Measurements from ENCODE around the gene IFT81.

The IFT81 gene

GRCh38 chr12:110149086-110149660, 25.0 kb downstream of the IFT81 start:
- no peak for FAIRE-seq
- DNase-seq (ENCODE audit: low spot score) = no peak

GRCh38 chr12:110156766-110157165, 32.6 kb downstream of the IFT81 start:
- FAIRE-seq = no peak
- no peak for DNase-seq (ENCODE audit: low spot score)

GRCh38 chr12:110157539-110157938, 33.4 kb downstream of the IFT81 start:
- DNase-seq (ENCODE audit: low spot score) (no peak), FAIRE-seq (no peak)

GRCh38 chr12:110159671-110160245, 35.6 kb downstream of the IFT81 start:
- DNase-seq (ENCODE audit: low spot score) (no peak), FAIRE-seq (no peak)

- FAIRE-seq (no peak), DNase-seq (ENCODE audit: low spot score) (no peak)
These were observed 41.5 kb downstream of the IFT81 start for GRCh38 chr12:110165540-110166159.

- FAIRE-seq (no peak), DNase-seq (ENCODE audit: low spot score) (no peak)
These were observed 44.7 kb downstream of the IFT81 start for GRCh38 chr12:110168732-110169455.

- no peak for DNase-seq (ENCODE audit: low spot score)
- FAIRE-seq = no peak
These were observed 46.5 kb downstream of the IFT81 start for GRCh38 chr12:110170535-110171185.

GRCh38 chr12:110171186-110171538, 47.0 kb downstream of the IFT81 start:
- DNase-seq (ENCODE audit: low spot score) (no peak), FAIRE-seq (no peak)

GRCh38 chr12:110171636-110172035, 47.5 kb downstream of the IFT81 start:
- no peak for FAIRE-seq
- DNase-seq (ENCODE audit: low spot score) = no peak

- no peak for DNase-seq (ENCODE audit: low spot score)
- no peak for FAIRE-seq
These were observed 50.3 kb downstream of the IFT81 start for GRCh38 chr12:110174373-110174996.

GRCh38 chr12:110175201-110175600, 51.0 kb downstream of the IFT81 start:
- FAIRE-seq = no peak
- DNase-seq (ENCODE audit: low spot score) = no peak

GRCh38 chr12:110176745-110177144, 52.6 kb downstream of the IFT81 start:
- FAIRE-seq (no peak), DNase-seq (ENCODE audit: low spot score) (no peak)

- FAIRE-seq = no peak
- no peak for DNase-seq (ENCODE audit: low spot score)
These were observed 55.1 kb downstream of the IFT81 start for GRCh38 chr12:110179291-110179690.

- FAIRE-seq = no peak
- no peak for DNase-seq (ENCODE audit: low spot score)
These were observed 56.4 kb downstream of the IFT81 start for GRCh38 chr12:110180591-110181005.

- DNase-seq (ENCODE audit: low spot score) (no peak), FAIRE-seq (no peak)
These were observed 58.1 kb downstream of the IFT81 start for GRCh38 chr12:110182281-110182680.

- DNase-seq (ENCODE audit: low spot score) (no peak), FAIRE-seq (no peak)
These were observed 59.2 kb downstream of the IFT81 start for GRCh38 chr12:110183386-110183785.

- DNase-seq (ENCODE audit: low spot score) = no peak
- no peak for FAIRE-seq
These were observed 61.5 kb downstream of the IFT81 start for GRCh38 chr12:110185626-110186025.

GRCh38 chr12:110186059-110186458, 61.9 kb downstream of the IFT81 start:
- FAIRE-seq = no peak
- no peak for DNase-seq (ENCODE audit: low spot score)

GRCh38 chr12:110193196-110193595, 69.0 kb downstream of the IFT81 start:
- DNase-seq (ENCODE audit: low spot score) (no peak), FAIRE-seq (no peak)

GRCh38 chr12:110197003-110197402, 72.8 kb downstream of the IFT81 start:
- FAIRE-seq (no peak), DNase-seq (ENCODE audit: low spot score) (no peak)

GRCh38 chr12:110198386-110198785, 74.2 kb downstream of the IFT81 start:
- DNase-seq (ENCODE audit: low spot score) = no peak
- FAIRE-seq = no peak

All from urothelium cell line (cell line).